B cell (primary cell): ENCODE measurements around the gene RALB.

Source experiments
- EZH2 ChIP-seq: IDR thresholded peaks from 2 replicates; pipeline ENCODE4 v1.6.1; 2012; ENCODE audit warnings: borderline replicate concordance, low read depth, mild to moderate bottlenecking, moderate library complexity, low read length; ENCODE audit not compliant: insufficient read depth, poor library complexity, severe bottlenecking
- TF ChIP-seq, protein P1 (sequence below): fragments of 200-600 bp; IDR thresholded peaks from one replicate; pipeline ENCODE4 v1.8.0; 2022; ENCODE audit warnings: antibody characterized with exemption, mild to moderate bottlenecking

DNA sequence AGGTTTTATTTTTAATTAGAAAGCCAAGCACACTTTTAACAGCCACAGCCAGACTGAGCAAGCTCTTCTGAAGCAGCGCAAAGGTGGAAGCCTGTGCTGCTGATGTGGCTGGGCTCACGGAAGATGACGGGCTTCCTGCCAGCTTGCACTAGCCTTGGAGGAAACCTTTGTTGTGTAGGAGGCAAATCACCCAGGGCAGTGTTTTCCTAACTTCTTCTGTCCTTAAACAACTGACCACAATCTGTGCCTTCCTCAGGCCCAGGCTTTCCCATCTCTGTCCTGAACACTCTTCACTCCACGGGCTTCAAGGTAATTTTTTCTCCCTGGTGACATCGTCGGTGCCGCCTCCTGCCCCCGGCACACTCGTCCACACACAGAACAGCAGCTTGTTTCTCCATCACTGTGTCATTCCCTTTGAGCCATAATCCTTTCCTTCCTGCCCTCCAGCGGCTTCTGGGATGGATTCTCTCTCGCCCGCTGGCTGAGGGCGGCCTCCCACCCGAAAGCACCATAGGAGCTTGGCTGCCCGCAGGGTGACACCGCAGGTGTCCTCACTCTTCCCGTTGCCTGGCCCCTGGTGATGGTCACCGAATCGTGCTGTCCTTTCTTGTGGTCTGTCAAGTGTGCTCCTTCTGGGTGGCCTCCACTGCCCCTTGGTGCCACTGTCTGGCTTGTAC, 62.2 kb downstream of the RALB start:
- TF ChIP-seq EZH2, result no peak
- TF ChIP-seq, protein P1, sequence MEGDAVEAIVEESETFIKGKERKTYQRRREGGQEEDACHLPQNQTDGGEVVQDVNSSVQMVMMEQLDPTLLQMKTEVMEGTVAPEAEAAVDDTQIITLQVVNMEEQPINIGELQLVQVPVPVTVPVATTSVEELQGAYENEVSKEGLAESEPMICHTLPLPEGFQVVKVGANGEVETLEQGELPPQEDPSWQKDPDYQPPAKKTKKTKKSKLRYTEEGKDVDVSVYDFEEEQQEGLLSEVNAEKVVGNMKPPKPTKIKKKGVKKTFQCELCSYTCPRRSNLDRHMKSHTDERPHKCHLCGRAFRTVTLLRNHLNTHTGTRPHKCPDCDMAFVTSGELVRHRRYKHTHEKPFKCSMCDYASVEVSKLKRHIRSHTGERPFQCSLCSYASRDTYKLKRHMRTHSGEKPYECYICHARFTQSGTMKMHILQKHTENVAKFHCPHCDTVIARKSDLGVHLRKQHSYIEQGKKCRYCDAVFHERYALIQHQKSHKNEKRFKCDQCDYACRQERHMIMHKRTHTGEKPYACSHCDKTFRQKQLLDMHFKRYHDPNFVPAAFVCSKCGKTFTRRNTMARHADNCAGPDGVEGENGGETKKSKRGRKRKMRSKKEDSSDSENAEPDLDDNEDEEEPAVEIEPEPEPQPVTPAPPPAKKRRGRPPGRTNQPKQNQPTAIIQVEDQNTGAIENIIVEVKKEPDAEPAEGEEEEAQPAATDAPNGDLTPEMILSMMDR, result no peak
